HepG2 (cell line): ENCODE data around the gene PLEKHM2. TPM values are rescaled to one million over a fixed set of nuclear protein-coding genes. Genes with fewer than 3 reads are reported as not detected.
A peak's percentile ranks its signal among the peaks of the same experiment; 100 is the strongest.

Experiments used
- CBX1 ChIP-seq: IDR thresholded peaks from one replicate; pipeline ENCODE4 v1.6.1; 2016; ENCODE audit warnings: antibody characterized with exemption, low read depth
- GABPB1 ChIP-seq: IDR thresholded peaks from 2 replicates; pipeline ENCODE4 v1.6.1; 2016; ENCODE audit warnings: mild to moderate bottlenecking, missing genetic modification reagents, moderate library complexity, missing compliant biosample characterization
- HMGXB3 ChIP-seq: sonication (generic); formaldehyde crosslinking; IDR thresholded peaks from 2 replicates; pipeline ENCODE4 v1.4.0; 2020; ENCODE audit warnings: missing genetic modification reagents, borderline replicate concordance
- HNRNPL ChIP-seq: fragments of 200-400 bp; formaldehyde crosslinking; IDR thresholded peaks from 2 replicates; pipeline ENCODE4 v1.6.1; 2017; ENCODE audit warnings: mild to moderate bottlenecking, low read depth, low read length
- JUN ChIP-seq: sonication (generic); formaldehyde crosslinking; IDR thresholded peaks from 2 replicates; pipeline ENCODE4 v1.4.0; 2020; ENCODE audit warnings: mild to moderate bottlenecking, missing genetic modification reagents
- MAFG ChIP-seq: sonication (generic); formaldehyde crosslinking; IDR thresholded peaks from 2 replicates; pipeline ENCODE4 v1.5.1; 2020; ENCODE audit warnings: mild to moderate bottlenecking, missing genetic modification reagents
- MYC ChIP-seq: sonication (generic); formaldehyde crosslinking; IDR thresholded peaks from 2 replicates; pipeline ENCODE4 v1.9.0; 2021; ENCODE audit warnings: missing genetic modification reagents, borderline replicate concordance
- NFAT5 ChIP-seq: sonication (generic); formaldehyde crosslinking; IDR thresholded peaks from 2 replicates; pipeline ENCODE4 v1.4.0; 2020; ENCODE audit warnings: missing genetic modification reagents
- POGK ChIP-seq: sonication (generic); formaldehyde crosslinking; conservative IDR thresholded peaks from 2 replicates; pipeline ENCODE4 v1.8.0; 2022; ENCODE audit warnings: mild to moderate bottlenecking, moderate library complexity, missing genetic modification reagents
- SNAPC2 ChIP-seq: sonication (generic); formaldehyde crosslinking; IDR thresholded peaks from 2 replicates; pipeline ENCODE4 v1.8.1; 2022; ENCODE audit warnings: mild to moderate bottlenecking, missing genetic modification reagents
- ZBTB43 ChIP-seq: sonication (generic); formaldehyde crosslinking; conservative IDR thresholded peaks from 2 replicates; pipeline ENCODE4 v1.4.0; 2020; ENCODE audit warnings: missing genetic modification reagents
- ZNF567 ChIP-seq: sonication (generic); formaldehyde crosslinking; IDR thresholded peaks from 2 replicates; pipeline ENCODE4 v1.8.1; 2023; ENCODE audit warnings: mild to moderate bottlenecking, missing genetic modification reagents, borderline replicate concordance
- ZNF746 ChIP-seq: sonication (generic); formaldehyde crosslinking; IDR thresholded peaks from 2 replicates; pipeline ENCODE4 v1.8.0; 2022; ENCODE audit warnings: mild to moderate bottlenecking, missing genetic modification reagents
- polyA plus RNA-seq, 8 experiments: library from polyadenylated mRNA; depleted of rRNA in 3 of 8; stranded (reverse) in 7 of 8; unstranded in 1 of 8; fragments of >200 nt; fragmentation: Illumina TruSeq in 4 of 8; extraction: Trizol in 4 of 8; gene quantifications; 2 replicates each; pipeline versions ENCODE4 v1.2.1 to v1.2.3, GENCODE V29; 2011 to 2016; ENCODE audit warnings: low read depth in 4 of 8, missing spikeins in 1 of 8, mixed read lengths in 1 of 8; ENCODE audit not compliant: insufficient read depth in 1 of 8
- total RNA-seq, 5 experiments: library from RNA; depleted of rRNA; stranded (reverse); fragments of >200 nt; fragmentation: Illumina TruSeq; extraction: Trizol; gene quantifications; 2 replicates each; pipeline ENCODE4 v1.2.3, GENCODE V29; 2016; ENCODE audit warnings: low read depth in 1 of 5
- TF ChIP-seq, protein P1 (sequence below): sonication (generic); formaldehyde crosslinking; IDR thresholded peaks from 2 replicates; pipeline ENCODE4 v1.5.0; 2020; ENCODE audit warnings: mild to moderate bottlenecking, missing genetic modification reagents

The PLEKHM2 gene
- total and polyA plus RNA-seq, 2 of the 13 experiments (the other 11 are each of a cell fraction or from before 2014, with no cell fraction given): 16.5 to 27.3 TPM

- TF ChIP-seq POGK (CRISPR knock-in tag) (no peak), ZNF567 (no peak), NFAT5 (CRISPR knock-in tag) (no peak), ZNF746 (no peak), HMGXB3 (no peak), JUN (CRISPR knock-in tag) (no peak), HNRNPL (peak; percentile 91), ZBTB43 (CRISPR knock-in tag) (no peak), GABPB1 (CRISPR knock-in tag) (peak; percentile 17; the same call in 1 of the 2 replicates), CBX1 (no peak), MYC (CRISPR knock-in tag) (no peak), SNAPC2 (CRISPR knock-in tag) (no peak), MAFG (no peak)
- TF ChIP-seq, protein P1, sequence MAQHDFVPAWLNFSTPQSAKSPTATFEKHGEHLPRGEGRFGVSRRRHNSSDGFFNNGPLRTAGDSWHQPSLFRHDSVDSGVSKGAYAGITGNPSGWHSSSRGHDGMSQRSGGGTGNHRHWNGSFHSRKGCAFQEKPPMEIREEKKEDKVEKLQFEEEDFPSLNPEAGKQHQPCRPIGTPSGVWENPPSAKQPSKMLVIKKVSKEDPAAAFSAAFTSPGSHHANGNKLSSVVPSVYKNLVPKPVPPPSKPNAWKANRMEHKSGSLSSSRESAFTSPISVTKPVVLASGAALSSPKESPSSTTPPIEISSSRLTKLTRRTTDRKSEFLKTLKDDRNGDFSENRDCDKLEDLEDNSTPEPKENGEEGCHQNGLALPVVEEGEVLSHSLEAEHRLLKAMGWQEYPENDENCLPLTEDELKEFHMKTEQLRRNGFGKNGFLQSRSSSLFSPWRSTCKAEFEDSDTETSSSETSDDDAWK: no peak
These were observed 52.1 kb downstream of the PLEKHM2 start, which contains the start of gene SLC25A34 (continued) for GRCh38 chr1:15736038-15736891.
